Psoas muscle (tissue), 8 donors: ENCODE data around the gene DNAI4. TPM values are rescaled to one million over a fixed set of nuclear protein-coding genes. Genes with fewer than 3 reads are reported as not detected.
A peak's percentile ranks its signal among the peaks of the same experiment; 100 is the strongest.

Experiments used
- ATAC-seq, 4 donors: fragments of 200-7000 bp; cut with Tn5 transposase; one replicate each; pipeline ENCODE4 v1.9.1; 2020; ENCODE audit warnings: moderate library complexity in 3 of 4, mild to moderate bottlenecking in 2 of 4
- DNase-seq, 2 donors: peaks; one replicate each; pipeline ENCODE4 v3.0.0-alpha.2; 2020
- H3K27ac ChIP-seq: fragments of 200-600 bp; one replicate; pipeline ENCODE4 v1.8.0; 2022
- H3K27me3 ChIP-seq, 3 donors: fragments of 200-600 bp in 1 of 3; one replicate each; pipeline versions ENCODE4 v1.6.1 to v1.8.0; 2013 to 2022; ENCODE audit warnings: low read length in 2 of 3, mild to moderate bottlenecking in 2 of 3, moderate library complexity in 1 of 3; ENCODE audit not compliant: insufficient read depth in 3 of 3
- H3K36me3 ChIP-seq, 2 donors: fragments of 200-600 bp in 1 of 2; one replicate each; pipeline versions ENCODE4 v1.6.1 to v1.8.0; 2013 to 2022; ENCODE audit warnings: low read depth in 1 of 2, mild to moderate bottlenecking in 1 of 2, moderate library complexity in 1 of 2; ENCODE audit not compliant: insufficient read depth in 1 of 2
- H3K4me1 ChIP-seq: fragments of 200-600 bp; one replicate; pipeline ENCODE4 v1.8.0; 2022
- H3K4me3 ChIP-seq: fragments of 200-600 bp; one replicate; pipeline ENCODE4 v1.8.0; 2022; ENCODE audit warnings: mild to moderate bottlenecking
- H3K9me3 ChIP-seq: fragments of 200-600 bp; one replicate; pipeline ENCODE4 v1.8.0; 2022
- CTCF ChIP-seq: fragments of 200-600 bp; IDR thresholded peaks from one replicate; pipeline ENCODE4 v1.8.0; 2022; ENCODE audit warnings: antibody characterized with exemption
- WGBS, 3 donors: extraction: QIAGEN DNeasy Blood & Tissue Kit; methylation state at CpG; one replicate each; pipeline versions ENCODE4 v1.1.6 to v1.1.7; 2013; 5-methylcytosine and 5-hydroxymethylcytosine counted together
- intact Hi-C, 2 donors: fragments of 100-400 bp; cut with DNase I; formaldehyde crosslinking; loops; one replicate each; pipeline versions ENCODE4 v1.11.0 to v1.14.2; 2022
- polyA plus RNA-seq, 3 donors: library from polyadenylated mRNA; stranded (reverse); fragments of 200-250 nt; gene quantifications; one replicate each; pipeline ENCODE4 v1.2.3, GENCODE V29; 2013
- total RNA-seq, 4 donors: library from RNA; stranded (reverse); fragmentation: NEBNext Ultra II Directional in 2 of 4; extraction: Animal tissue kit (Norgen Biotek cat#: 25700) in 2 of 4; gene quantifications; one replicate each; pipeline versions ENCODE4 v1.2.1 to v1.2.4, GENCODE V29; 2021 to 2023
- donor health status: healthy with polysubstance abuse.
- donor health status: DM: no; HTN: no; CAD: no; lungs with moderate emphysema.
- donor health status: Bipolar disorder and iron deficiency.
- donor health status: healthy.
- donor health status: DM: yes; HTN: yes; CAD: no.
- donor health status: DM: no; HTN: no; CAD: no.
- donor health status: DM: no; HTN: no; CAD: no.
- donor health status: DM: yes; HTN: yes; CAD: no.

DNAI4 gene
- total and polyA plus RNA-seq, 7 donors = 0.18 to 6.5 (median 4.5) TPM

- intact Hi-C loops = no loop called here
- H3K27ac ChIP-seq = no peak overlapping the region
- no peak overlapping the region for H3K4me3 ChIP-seq
- peaks cover 0 to 89% of the 10 kb centered on the region in 2 donors for H3K36me3 ChIP-seq
- no peak for TF ChIP-seq CTCF
- DNase-seq (no peak), ATAC-seq (no peak)
- no peaks in the 10 kb centered on the region for H3K4me1 ChIP-seq
- 91 to 95% (median 93%) methylated on average over 6 of the region's 6 CpGs for WGBS, 3 donors
- H3K27me3 ChIP-seq = no peaks in the 10 kb centered on the region
- H3K9me3 ChIP-seq = no peaks in the 10 kb centered on the region
Observed at GRCh38 chr1:66951513-66951912, 26.9 kb upstream of the DNAI4 start.

- WGBS, 3 donors = 78 to 84% (median 81%) methylated on average over 1 of the region's 1 CpG
- H3K4me3 ChIP-seq = no peak overlapping the region
- TF ChIP-seq CTCF = no peak
- DNase-seq = no peak
- H3K4me1 ChIP-seq = no peaks in the 10 kb centered on the region
- H3K27me3 ChIP-seq = no peaks in the 10 kb centered on the region
- H3K36me3 ChIP-seq = peaks cover 0 to 63% of the 10 kb centered on the region in 2 donors
- H3K9me3 ChIP-seq = no peaks in the 10 kb centered on the region
- H3K27ac ChIP-seq = no peak overlapping the region
- no peak for ATAC-seq
- intact Hi-C loops = no loop called here
Observed at GRCh38 chr1:66947267-66947666, 22.6 kb upstream of the DNAI4 start.

- intact Hi-C loops = no loop called here
- H3K9me3 ChIP-seq = no peaks in the 10 kb centered on the region
- H3K27ac ChIP-seq = no peak overlapping the region
- peaks cover 0 to 50% of the 10 kb centered on the region in 2 donors for H3K36me3 ChIP-seq
- no peaks in the 10 kb centered on the region for H3K27me3 ChIP-seq
- DNase-seq = no peak
- TF ChIP-seq CTCF = no peak
- WGBS, 3 donors = 93 to 95% (median 94%) methylated on average over 3 of the region's 3 CpGs
- ATAC-seq = no peak
- no peaks in the 10 kb centered on the region for H3K4me1 ChIP-seq
- no peak overlapping the region for H3K4me3 ChIP-seq
Observed at GRCh38 chr1:66945316-66945715, 20.7 kb upstream of the DNAI4 start.

GRCh38 chr1:66944330-66945274 lies 19.9 kb upstream of the DNAI4 start:
- Histone ChIP-seq H3K27ac (peak overlapping the region; percentile 55), H3K4me3 (no peak overlapping the region), H3K27me3 (no peaks in the 10 kb centered on the region), H3K9me3 (no peaks in the 10 kb centered on the region), H3K4me1 (no peaks in the 10 kb centered on the region), H3K36me3 (peaks cover 0 to 49% of the 10 kb centered on the region in 2 donors)
- TF ChIP-seq CTCF = no peak
- intact Hi-C loops = no loop called here
- WGBS, 3 donors = 93 to 96% (median 93%) methylated on average over 7 of the region's 7 CpGs
- ATAC-seq (peak; percentile 81 to 89 (median 83)), DNase-seq (peak in 1 of 2 donors; percentile 58)
